SU-DHL-6 (cell line): Measurements from ENCODE around the gene PIGB.

Experiments
- H2AFZ ChIP-seq: fragments of 200-600 bp; sonication (generic); 2 replicates; pipeline ENCODE4 v1.6.1; 2014; ENCODE audit warnings: low read depth, mild to moderate bottlenecking, moderate library complexity, mixed read lengths, antibody characterized with exemption, low read length; ENCODE audit not compliant: severe bottlenecking
- H3F3A ChIP-seq: fragments of 200-600 bp; shearing (Covaris generic); 2 replicates; pipeline ENCODE4 v1.6.0; 2016; ENCODE audit warnings: antibody characterized with exemption, mild to moderate bottlenecking; ENCODE audit not compliant: insufficient read depth
- H3K27ac ChIP-seq: fragments of 200-600 bp; sonication (generic); 2 replicates; pipeline ENCODE4 v1.5.1; 2016; ENCODE audit warnings: low read depth, mild to moderate bottlenecking, low read length, moderate library complexity, mixed read lengths
- H3K27me3 ChIP-seq: fragments of 200-600 bp; sonication (generic), shearing (Covaris generic); 2 replicates; pipeline ENCODE4 v1.6.0; 2014; ENCODE audit warnings: mild to moderate bottlenecking, low read length
- H3K36me3 ChIP-seq: fragments of 200-600 bp; sonication (generic); 2 replicates; pipeline ENCODE4 v1.6.1; 2014; ENCODE audit warnings: mild to moderate bottlenecking, low read length, mixed read lengths
- H3K4me2 ChIP-seq: fragments of 300-600, 200-600 bp; shearing (Covaris generic), sonication (generic); 2 replicates; pipeline ENCODE4 v1.6.0; 2014; ENCODE audit warnings: low read length, low read depth, mild to moderate bottlenecking; ENCODE audit not compliant: poor library complexity, severe bottlenecking
- H3K4me3 ChIP-seq: fragments of 200-600 bp; sonication (generic); 2 replicates; pipeline ENCODE4 v1.5.1; 2014; ENCODE audit warnings: antibody characterized with exemption, low read length, mild to moderate bottlenecking, mixed read lengths; ENCODE audit not compliant: insufficient read depth, poor library complexity, severe bottlenecking
- H3K79me2 ChIP-seq: fragments of 200-600 bp; sonication (generic); 2 replicates; pipeline ENCODE4 v1.6.1; 2014; ENCODE audit warnings: mild to moderate bottlenecking, low read length, moderate library complexity; ENCODE audit not compliant: insufficient read depth
- H3K9ac ChIP-seq: fragments of 200-600 bp; sonication (generic); 2 replicates; pipeline ENCODE4 v1.7.0; 2014; ENCODE audit warnings: mild to moderate bottlenecking, low read length
- H3K9me2 ChIP-seq: fragments of 200-600 bp; sonication (generic); replicated peaks from 2 replicates; pipeline ENCODE4 v1.6.1; 2014; ENCODE audit warnings: low read length; ENCODE audit not compliant: insufficient read depth
- H3K9me3 ChIP-seq: fragments of 200-600 bp; sonication (generic); 2 replicates; pipeline ENCODE4 v1.6.1; 2014; ENCODE audit warnings: low read length, mixed read lengths; ENCODE audit not compliant: insufficient read depth
- H4K20me1 ChIP-seq: fragments of 200-600 bp; sonication (generic); 2 replicates; pipeline ENCODE4 v1.6.1; 2014; ENCODE audit warnings: low read depth, mild to moderate bottlenecking, antibody characterized with exemption, low read length, moderate library complexity, mixed read lengths
- EZH2phosphoT487 ChIP-seq: fragments of 200-600 bp; sonication (generic), shearing (Covaris generic); conservative IDR thresholded peaks from 2 replicates; pipeline ENCODE4 v1.6.1; 2018; ENCODE audit warnings: mild to moderate bottlenecking, antibody characterized with exemption, low read length, moderate library complexity, mixed read lengths
- TF ChIP-seq, protein P1 (sequence below): fragments of 200-600 bp; sonication (generic); IDR thresholded peaks from one replicate; pipeline ENCODE4 v1.5.1; 2017; ENCODE audit warnings: antibody characterized with exemption, mild to moderate bottlenecking, low read length, moderate library complexity; ENCODE audit not compliant: insufficient read depth, poor library complexity, severe bottlenecking

PIGB gene

DNA sequence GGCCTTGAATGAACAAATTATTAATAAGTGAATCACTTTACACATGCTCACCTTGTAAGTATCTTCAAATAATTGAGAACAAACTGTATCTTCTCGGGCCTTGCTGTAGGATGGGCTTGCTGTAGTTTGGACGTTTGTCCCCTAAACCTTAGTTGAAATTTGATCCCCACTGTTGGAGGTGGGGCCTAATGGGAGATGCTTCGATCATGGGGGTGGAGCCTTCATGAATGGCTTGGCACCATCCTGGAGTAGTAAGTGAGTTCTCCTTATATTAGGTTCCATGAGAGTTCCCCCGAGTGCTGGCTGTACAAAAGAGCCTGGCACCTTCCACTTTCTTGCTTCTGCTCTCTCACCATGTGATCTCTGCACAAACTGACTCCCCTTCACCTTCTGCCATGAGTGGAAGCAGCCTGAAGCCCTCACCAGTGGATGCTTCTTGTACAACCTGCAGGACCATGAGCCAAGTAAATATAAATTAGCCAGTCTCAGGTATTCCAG lies 29.3 kb downstream of the PIGB start:
- Histone ChIP-seq H3K27ac (no peak overlapping the region), H4K20me1 (no peaks in the 10 kb centered on the region), H3K27me3 (no peaks in the 10 kb centered on the region), H3K9me3 (no peaks in the 10 kb centered on the region), H3K9me2 (no peaks in the 10 kb centered on the region), H3K4me2 (no peak overlapping the region), H3K79me2 (no peaks in the 10 kb centered on the region), H2AFZ (no peak overlapping the region), H3F3A (no peaks in the 10 kb centered on the region), H3K9ac (no peak overlapping the region), H3K4me3 (no peak overlapping the region), H3K36me3 (peaks cover 14% of the 10 kb centered on the region; the same call in 1 of the 2 replicates)
- TF ChIP-seq, protein P1, sequence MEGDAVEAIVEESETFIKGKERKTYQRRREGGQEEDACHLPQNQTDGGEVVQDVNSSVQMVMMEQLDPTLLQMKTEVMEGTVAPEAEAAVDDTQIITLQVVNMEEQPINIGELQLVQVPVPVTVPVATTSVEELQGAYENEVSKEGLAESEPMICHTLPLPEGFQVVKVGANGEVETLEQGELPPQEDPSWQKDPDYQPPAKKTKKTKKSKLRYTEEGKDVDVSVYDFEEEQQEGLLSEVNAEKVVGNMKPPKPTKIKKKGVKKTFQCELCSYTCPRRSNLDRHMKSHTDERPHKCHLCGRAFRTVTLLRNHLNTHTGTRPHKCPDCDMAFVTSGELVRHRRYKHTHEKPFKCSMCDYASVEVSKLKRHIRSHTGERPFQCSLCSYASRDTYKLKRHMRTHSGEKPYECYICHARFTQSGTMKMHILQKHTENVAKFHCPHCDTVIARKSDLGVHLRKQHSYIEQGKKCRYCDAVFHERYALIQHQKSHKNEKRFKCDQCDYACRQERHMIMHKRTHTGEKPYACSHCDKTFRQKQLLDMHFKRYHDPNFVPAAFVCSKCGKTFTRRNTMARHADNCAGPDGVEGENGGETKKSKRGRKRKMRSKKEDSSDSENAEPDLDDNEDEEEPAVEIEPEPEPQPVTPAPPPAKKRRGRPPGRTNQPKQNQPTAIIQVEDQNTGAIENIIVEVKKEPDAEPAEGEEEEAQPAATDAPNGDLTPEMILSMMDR: no peak
- no peak for TF ChIP-seq EZH2phosphoT487

DNA sequence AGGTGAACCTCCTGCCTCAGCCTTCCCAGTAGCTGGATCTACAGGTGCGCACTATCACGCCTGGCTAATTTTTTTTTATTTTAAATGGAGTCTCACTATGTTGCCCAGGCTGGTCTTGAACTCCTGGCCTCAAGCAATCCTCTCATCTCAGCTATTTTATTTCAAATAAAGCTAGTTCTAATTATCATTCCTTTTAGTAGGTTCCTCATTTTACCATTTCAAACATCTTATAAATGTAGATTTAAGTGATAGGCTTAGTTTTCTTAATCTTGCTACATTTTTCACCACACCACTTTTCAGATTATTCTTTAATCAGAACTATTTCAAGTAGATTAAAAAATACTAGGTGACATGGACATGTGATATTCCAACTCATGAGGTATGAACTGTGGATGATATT lies 30.3 kb downstream of the PIGB start:
- Histone ChIP-seq H2AFZ (no peak overlapping the region), H3K79me2 (no peaks in the 10 kb centered on the region), H3K27me3 (no peaks in the 10 kb centered on the region), H3K9ac (no peak overlapping the region), H3K4me2 (no peak overlapping the region), H3K27ac (no peak overlapping the region), H3F3A (no peaks in the 10 kb centered on the region), H3K4me3 (no peak overlapping the region), H4K20me1 (no peaks in the 10 kb centered on the region), H3K9me3 (no peaks in the 10 kb centered on the region), H3K36me3 (peaks cover 14% of the 10 kb centered on the region; the same call in 1 of the 2 replicates), H3K9me2 (no peaks in the 10 kb centered on the region)
- TF ChIP-seq, protein P1: no peak
- no peak for TF ChIP-seq EZH2phosphoT487

DNA sequence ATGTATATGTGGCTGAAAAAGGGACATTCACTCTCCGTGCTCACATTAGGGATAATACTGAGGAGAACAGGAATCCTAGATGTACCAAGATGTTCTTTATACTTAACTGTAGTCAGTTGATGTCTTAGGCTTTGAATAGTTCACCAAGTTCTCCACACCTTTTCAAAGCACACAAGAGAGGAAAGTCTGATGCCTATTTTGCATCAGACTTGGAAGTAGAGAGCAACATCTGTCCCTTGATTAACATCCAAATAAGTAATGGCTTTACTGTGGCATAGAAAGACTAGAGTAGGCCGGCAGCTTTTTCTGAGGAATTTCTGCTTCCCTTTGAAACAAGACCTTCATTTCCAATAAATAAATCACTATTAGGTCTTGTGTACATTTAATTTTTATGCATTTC lies 34.0 kb downstream of the PIGB start:
- Histone ChIP-seq H3K79me2 (no peaks in the 10 kb centered on the region), H3K9me3 (no peaks in the 10 kb centered on the region), H3K27me3 (no peaks in the 10 kb centered on the region), H2AFZ (no peak overlapping the region), H3K4me2 (no peak overlapping the region), H3K27ac (no peak overlapping the region), H4K20me1 (no peaks in the 10 kb centered on the region), H3F3A (no peaks in the 10 kb centered on the region), H3K9ac (no peak overlapping the region), H3K4me3 (no peak overlapping the region), H3K36me3 (peaks cover 29% of the 10 kb centered on the region; the same call in 1 of the 2 replicates), H3K9me2 (no peaks in the 10 kb centered on the region)
- TF ChIP-seq, protein P1: no peak
- TF ChIP-seq EZH2phosphoT487: no peak
